ENCODE measurements around the gene DNAJB5. TPM values are rescaled to one million over a fixed set of nuclear protein-coding genes. Genes with fewer than 3 reads are reported as not detected.
"Not testable (repeated sequence)": the region's sequence is repeated elsewhere in the genome, so short reads cannot be mapped to it uniquely, and the experiment has no call there.

Gene DNAJB5
- total RNA-seq, 4 donors from 2014 or later, result 4.5 to 11.2 (median 9.0) TPM

DNA sequence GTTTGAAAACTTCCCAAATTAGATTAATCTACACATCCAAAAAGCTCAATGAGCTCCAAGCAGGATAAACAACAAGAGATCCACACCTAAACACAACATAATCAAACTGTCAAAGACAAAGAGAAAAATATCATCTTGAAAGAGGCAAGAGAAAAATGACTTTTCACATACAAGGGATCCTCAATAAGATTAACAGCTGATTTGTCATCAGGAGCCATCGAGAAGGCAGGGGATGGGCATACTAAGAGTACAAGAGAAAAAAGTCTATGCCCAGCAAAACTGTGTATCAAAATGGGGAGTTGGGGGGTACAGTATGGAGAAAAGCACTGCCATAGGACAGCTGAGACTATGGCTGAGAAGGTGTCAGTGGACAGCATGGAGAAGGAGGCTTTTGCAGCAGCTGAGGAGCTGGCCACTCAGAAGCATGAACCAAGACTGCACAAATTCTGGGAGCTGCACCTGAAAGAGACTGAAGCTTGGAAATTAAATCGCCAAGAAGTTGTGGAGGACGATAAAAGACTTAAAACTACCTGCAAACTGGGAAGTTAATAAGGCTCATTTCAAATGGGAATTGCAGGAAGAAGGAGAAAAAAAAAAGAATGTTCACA, 20.9 kb downstream of the DNAJB5 start:
- peaks cover 0 to 58% (median 0%) of the 10 kb centered on the region in 3 donors for H3K36me3 ChIP-seq
- H3K4me1 ChIP-seq, result no peaks in the 10 kb centered on the region
- TF ChIP-seq EP300 (IDR thresholded peaks at IDR 0.05) (no peak), POLR2A (IDR thresholded peaks at IDR 0.05) (no peak), CTCF (IDR thresholded peaks at IDR 0.05) (no peak)
- DNase-seq (ENCODE audit: low spot score in 2 of 2), result no peak
- WGBS, 2 donors, result 91 to 94% methylated on average over 3 of the region's 3 CpGs
- H3K27ac ChIP-seq, result no peak overlapping the region
- no peak overlapping the region for H3K4me3 ChIP-seq
- H3K27me3 ChIP-seq, result no peaks in the 10 kb centered on the region
- peaks cover 0 to 21% (median 0%) of the 10 kb centered on the region in 4 donors for H3K9me3 ChIP-seq

DNA sequence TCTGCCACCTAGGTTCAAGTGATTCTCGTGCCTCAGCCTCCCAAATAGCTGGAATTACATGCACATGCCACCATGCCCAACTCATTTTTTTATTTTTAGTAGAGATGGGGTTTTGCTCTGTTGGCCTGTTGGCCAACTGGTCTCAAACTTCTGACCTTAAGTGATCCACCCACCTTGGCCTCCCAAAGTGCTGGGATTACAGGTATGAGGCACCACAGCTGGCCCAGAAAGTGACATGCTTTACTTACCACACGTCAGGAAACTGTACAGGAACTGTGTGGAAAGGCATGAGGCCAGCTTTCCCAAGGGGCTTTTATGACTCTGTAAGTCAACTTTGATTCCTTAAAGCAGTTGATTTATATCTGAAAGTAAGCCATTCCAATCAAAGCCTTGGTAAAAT, 25.0 kb downstream of the DNAJB5 start:
- Histone ChIP-seq H3K4me1 (no peaks in the 10 kb centered on the region), H3K36me3 (peaks cover 0 to 75% (median 0%) of the 10 kb centered on the region in 3 donors), H3K27ac (no peak overlapping the region), H3K4me3 (no peak overlapping the region), H3K9me3 (peaks cover 0 to 21% (median 0%) of the 10 kb centered on the region in 4 donors), H3K27me3 (no peaks in the 10 kb centered on the region)
- TF ChIP-seq EP300 (IDR thresholded peaks at IDR 0.05) (no peak), POLR2A (IDR thresholded peaks at IDR 0.05) (no peak), CTCF (IDR thresholded peaks at IDR 0.05) (no peak)
- no peak for DNase-seq (ENCODE audit: low spot score in 2 of 2)
- 65 to 81% methylated on average over 2 of the region's 2 CpGs for WGBS, 2 donors

DNA sequence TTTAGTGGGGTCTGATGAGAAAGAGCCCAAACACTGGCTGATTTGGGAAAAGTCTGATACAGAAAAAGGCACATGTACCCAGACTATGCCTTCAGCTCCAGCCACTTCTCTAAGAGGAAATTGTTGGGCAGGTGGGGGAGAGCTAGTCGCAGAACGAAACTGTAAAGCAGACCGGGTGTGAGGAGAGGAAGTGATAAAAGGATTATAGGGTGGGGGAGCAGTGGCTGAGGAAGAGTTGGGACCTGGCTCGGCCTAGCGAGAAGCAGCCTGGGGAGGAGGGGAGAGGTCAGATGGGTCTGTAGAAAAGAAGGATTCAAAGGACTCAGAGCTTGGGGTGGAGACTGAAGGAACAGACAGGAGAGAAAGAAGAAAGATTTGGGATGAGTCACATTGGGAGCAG, 33.9 kb downstream of the DNAJB5 start:
- H3K27me3 ChIP-seq; H3K4me1 ChIP-seq; H3K4me3 ChIP-seq; H3K27ac ChIP-seq; DNase-seq (ENCODE audit: low spot score in 2 of 2); H3K9me3 ChIP-seq: not testable (repeated sequence)
- H3K36me3 ChIP-seq, result peaks cover 0 to 56% (median 0%) of the 10 kb centered on the region in 3 donors
- WGBS, 2 donors, result 60 to 63% methylated on average over 5 of the region's 5 CpGs

DNA sequence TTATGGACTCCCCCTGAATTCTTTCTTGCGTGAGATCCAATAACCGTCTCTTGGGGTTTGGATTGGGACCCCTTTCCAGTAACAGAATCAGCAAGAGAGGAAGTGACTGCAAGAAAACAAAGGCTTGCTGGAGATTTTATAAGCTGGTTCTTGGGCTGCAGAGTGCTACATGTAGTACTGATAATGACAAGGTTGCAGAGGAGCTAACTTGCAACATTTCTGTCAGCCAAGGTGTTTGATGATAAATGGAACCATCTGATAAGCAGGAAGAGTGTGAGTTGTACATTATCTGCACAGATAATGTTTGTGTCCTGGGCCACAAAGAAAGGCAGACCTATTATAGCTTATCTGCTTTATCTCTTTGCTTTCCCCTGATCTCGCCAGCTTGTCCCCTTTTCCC, 37.1 kb downstream of the DNAJB5 start:
- Histone ChIP-seq H3K4me3 (no peak overlapping the region), H3K27me3 (no peaks in the 10 kb centered on the region), H3K27ac (no peak overlapping the region), H3K36me3 (peaks cover 0 to 39% (median 0%) of the 10 kb centered on the region in 3 donors), H3K9me3 (no peaks in the 10 kb centered on the region), H3K4me1 (peaks cover 0 to 5% (median 0%) of the 10 kb centered on the region in 4 donors)
- DNase-seq (ENCODE audit: low spot score in 2 of 2), result no peak
- 60 to 66% methylated on average over 3 of the region's 3 CpGs for WGBS, 2 donors
- no peak for TF ChIP-seq CTCF (IDR thresholded peaks at IDR 0.05)
- TF ChIP-seq EP300 (IDR thresholded peaks at IDR 0.05), result no peak
- TF ChIP-seq POLR2A (IDR thresholded peaks at IDR 0.05), result no peak

- H3K27me3 ChIP-seq, result no peaks in the 10 kb centered on the region
- TF ChIP-seq EP300 (IDR thresholded peaks at IDR 0.05) (no peak), CTCF (IDR thresholded peaks at IDR 0.05) (no peak), POLR2A (IDR thresholded peaks at IDR 0.05) (no peak)
- H3K36me3 ChIP-seq, result peaks cover 0 to 37% (median 0%) of the 10 kb centered on the region in 3 donors
- 88 to 93% methylated on average over 1 of the region's 1 CpG for WGBS, 2 donors
- peaks cover 0 to 5% (median 0%) of the 10 kb centered on the region in 4 donors for H3K4me1 ChIP-seq
- no peak overlapping the region for H3K27ac ChIP-seq
- H3K9me3 ChIP-seq, result no peaks in the 10 kb centered on the region
- no peak for DNase-seq (ENCODE audit: low spot score in 2 of 2)
- no peak overlapping the region for H3K4me3 ChIP-seq
Measured at GRCh38 chr9:35027374-35027773, 37.8 kb downstream of the DNAJB5 start.
